Measurements from ENCODE around the gene PPARD.

DNA sequence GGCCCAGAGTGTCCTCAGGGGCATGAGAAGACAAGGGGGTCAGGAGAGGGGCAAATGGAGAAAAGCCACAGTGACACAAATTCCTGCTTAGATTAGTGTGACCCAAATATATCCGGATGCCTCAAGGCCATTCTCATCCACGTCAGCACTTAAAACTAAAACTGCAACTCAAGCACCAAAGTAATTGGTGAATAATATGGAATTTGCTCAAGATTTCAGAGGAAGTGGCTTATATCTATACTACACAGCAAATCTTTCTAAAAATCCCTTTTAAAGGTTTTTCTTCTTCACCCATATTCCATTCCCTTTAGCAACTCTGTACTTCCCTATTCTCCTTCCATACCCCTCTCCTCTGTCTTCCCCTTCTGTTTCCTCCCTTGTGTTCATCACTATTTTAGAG is 29.6 kb upstream of the PPARD start:
- TF ChIP-seq, protein P1, sequence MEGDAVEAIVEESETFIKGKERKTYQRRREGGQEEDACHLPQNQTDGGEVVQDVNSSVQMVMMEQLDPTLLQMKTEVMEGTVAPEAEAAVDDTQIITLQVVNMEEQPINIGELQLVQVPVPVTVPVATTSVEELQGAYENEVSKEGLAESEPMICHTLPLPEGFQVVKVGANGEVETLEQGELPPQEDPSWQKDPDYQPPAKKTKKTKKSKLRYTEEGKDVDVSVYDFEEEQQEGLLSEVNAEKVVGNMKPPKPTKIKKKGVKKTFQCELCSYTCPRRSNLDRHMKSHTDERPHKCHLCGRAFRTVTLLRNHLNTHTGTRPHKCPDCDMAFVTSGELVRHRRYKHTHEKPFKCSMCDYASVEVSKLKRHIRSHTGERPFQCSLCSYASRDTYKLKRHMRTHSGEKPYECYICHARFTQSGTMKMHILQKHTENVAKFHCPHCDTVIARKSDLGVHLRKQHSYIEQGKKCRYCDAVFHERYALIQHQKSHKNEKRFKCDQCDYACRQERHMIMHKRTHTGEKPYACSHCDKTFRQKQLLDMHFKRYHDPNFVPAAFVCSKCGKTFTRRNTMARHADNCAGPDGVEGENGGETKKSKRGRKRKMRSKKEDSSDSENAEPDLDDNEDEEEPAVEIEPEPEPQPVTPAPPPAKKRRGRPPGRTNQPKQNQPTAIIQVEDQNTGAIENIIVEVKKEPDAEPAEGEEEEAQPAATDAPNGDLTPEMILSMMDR (IDR thresholded peaks at IDR 0.05; ENCODE audit: low read depth, low read length), result no peak
- TF ChIP-seq EZH2phosphoT487 (IDR thresholded peaks at IDR 0.05; ENCODE audit: low read depth), result no peak
